AG04450 (cell line): ENCODE results near the gene PARD3. TPM values are rescaled to one million over a fixed set of nuclear protein-coding genes. Genes with fewer than 3 reads are reported as not detected.

Source experiments
- CTCF ChIA-PET: fragments of 300-600, 350-600 bp; formaldehyde crosslinking; extraction: SDS; loops from one replicate; lab custom pipeline; 2022; ENCODE audit warnings: antibody characterized with exemption, inconsistent platforms; lab: Charles Lee
- POLR2A ChIA-PET: fragments of 350-600 bp; formaldehyde crosslinking; extraction: SDS; loops from one replicate; lab custom pipeline; 2021; ENCODE audit warnings: antibody characterized with exemption, inconsistent platforms; lab: Yijun Ruan, JAX
- DNase-seq: peaks from one replicate; pipeline ENCODE4 v3.0.0-alpha.2; 2011; ENCODE audit warnings: low read depth, low spot score
- H3K27ac ChIP-seq: one replicate; pipeline ENCODE4 v1.5.1; 2012; ENCODE audit warnings: low read depth, low read length, control low read depth
- H3K27me3 ChIP-seq: one replicate; pipeline ENCODE4 v1.6.0; 2012; ENCODE audit warnings: low read length; ENCODE audit not compliant: control insufficient read depth, insufficient read depth
- H3K4me3 ChIP-seq: 2 replicates; pipeline ENCODE4 v1.5.1; 2011; ENCODE audit warnings: mild to moderate bottlenecking, low read depth, low read length, control low read depth
- H3K9me3 ChIP-seq: 2 replicates; pipeline ENCODE4 v1.5.1; 2012; ENCODE audit warnings: low read length; ENCODE audit not compliant: control insufficient read depth, insufficient read depth
- CTCF ChIP-seq: IDR thresholded peaks from 2 replicates; pipeline ENCODE4 v1.5.1; 2011; ENCODE audit warnings: low read depth, low read length, control low read depth, inconsistent platforms
- polyA plus RNA-seq: library from polyadenylated mRNA; depleted of rRNA; stranded (reverse); fragments of >200 nt; gene quantifications from 2 replicates; pipeline ENCODE4 v1.2.3, GENCODE V29; 2011

The PARD3 gene
- polyA plus RNA-seq, 1 experiment, result 43.1 TPM

GRCh38 chr10:34791947-34792346 is 23.1 kb downstream of the PARD3 start:
- no peaks in the 10 kb centered on the region for H3K9me3 ChIP-seq
- ChIA-PET CTCF (interaction anchor here (0.8 kb wide), 1 partner anchor 10 kb away, joined by 3 read pairs; no protein-coding TSS in a partner anchor), POLR2A (no interaction called here)
- H3K27ac ChIP-seq, result no peak overlapping the region
- DNase-seq, result no peak
- no peaks in the 10 kb centered on the region for H3K27me3 ChIP-seq
- H3K4me3 ChIP-seq, result no peak overlapping the region
- TF ChIP-seq CTCF, result no peak

DNA sequence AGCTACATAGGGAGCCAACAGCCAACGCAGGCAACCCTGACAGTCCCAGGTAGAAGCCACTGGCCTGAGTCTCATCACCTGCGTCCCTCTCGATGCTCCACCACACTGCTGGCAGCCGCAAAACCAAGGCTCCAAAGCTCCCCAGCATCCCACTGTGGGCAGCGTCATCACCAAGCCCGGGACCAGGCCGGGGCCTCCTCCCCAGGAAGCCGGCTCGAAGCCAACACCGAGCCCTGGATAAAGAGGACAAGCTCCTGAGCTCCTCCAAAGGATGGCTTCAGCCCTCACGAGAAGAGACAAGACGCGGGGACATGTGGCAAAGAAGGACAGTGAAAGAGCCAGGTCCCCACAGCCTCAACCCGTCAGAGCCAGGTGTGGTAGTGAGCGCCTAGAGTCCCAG is 23.9 kb downstream of the PARD3 start:
- no peak for TF ChIP-seq CTCF
- Histone ChIP-seq H3K9me3 (no peaks in the 10 kb centered on the region), H3K27me3 (no peaks in the 10 kb centered on the region), H3K27ac (no peak overlapping the region), H3K4me3 (no peak overlapping the region)
- ChIA-PET POLR2A (no interaction called here), CTCF (interaction anchor here (0.8 kb wide), 1 partner anchor 11 kb away, joined by 3 read pairs; no protein-coding TSS in a partner anchor)
- DNase-seq, result no peak

GRCh38 chr10:34789966-34790506 is 25.1 kb downstream of the PARD3 start:
- no peak overlapping the region for H3K27ac ChIP-seq
- H3K9me3 ChIP-seq, result no peaks in the 10 kb centered on the region
- no peak for TF ChIP-seq CTCF
- ChIA-PET POLR2A (no interaction called here), CTCF (no interaction called here)
- no peaks in the 10 kb centered on the region for H3K27me3 ChIP-seq
- no peak overlapping the region for H3K4me3 ChIP-seq
- DNase-seq, result no peak

DNA sequence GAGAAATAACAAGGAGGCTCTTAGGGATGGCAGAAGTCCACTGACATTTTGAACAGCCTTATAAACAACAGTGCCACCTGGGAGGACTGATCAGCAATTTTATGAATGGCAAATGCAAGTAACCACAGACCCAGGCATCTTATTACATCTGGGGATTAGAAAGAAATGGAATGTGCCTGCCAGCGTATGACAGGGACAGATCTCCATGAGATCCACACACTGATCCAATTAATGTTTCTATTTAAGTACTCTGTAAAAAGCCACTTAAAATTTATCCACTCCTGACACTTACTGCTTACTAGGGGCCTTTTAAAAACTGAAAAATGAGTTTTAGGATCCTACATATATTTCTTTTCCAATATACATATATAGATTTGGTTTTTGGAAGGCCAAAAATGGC is 28.6 kb downstream of the PARD3 start:
- Histone ChIP-seq H3K27me3 (no peaks in the 10 kb centered on the region), H3K9me3 (no peaks in the 10 kb centered on the region), H3K4me3 (no peak overlapping the region), H3K27ac (no peak overlapping the region)
- TF ChIP-seq CTCF, result no peak
- ChIA-PET CTCF (no interaction called here), POLR2A (no interaction called here)
- DNase-seq, result no peak

GRCh38 chr10:34781711-34782110 is 33.4 kb downstream of the PARD3 start:
- Histone ChIP-seq H3K27me3 (no peaks in the 10 kb centered on the region), H3K27ac (no peak overlapping the region), H3K4me3 (no peak overlapping the region), H3K9me3 (no peaks in the 10 kb centered on the region)
- ChIA-PET POLR2A (no interaction called here), CTCF (no interaction called here)
- no peak for TF ChIP-seq CTCF
- DNase-seq, result no peak
